Activated T-cell treated with anti-CD3 and anti-CD28 coated beads, Interleukin-2, amount 50 U/mL, for 1 hour (primary cell): ENCODE measurements around the gene PSPH.
"Not testable (repeated sequence)": the region's sequence is repeated elsewhere in the genome, so short reads cannot be mapped to it uniquely, and the experiment has no call there.

Source experiments
- DNase-seq: peaks from one replicate; pipeline ENCODE4 v3.0.0-alpha.2; 2020

Gene PSPH

DNA sequence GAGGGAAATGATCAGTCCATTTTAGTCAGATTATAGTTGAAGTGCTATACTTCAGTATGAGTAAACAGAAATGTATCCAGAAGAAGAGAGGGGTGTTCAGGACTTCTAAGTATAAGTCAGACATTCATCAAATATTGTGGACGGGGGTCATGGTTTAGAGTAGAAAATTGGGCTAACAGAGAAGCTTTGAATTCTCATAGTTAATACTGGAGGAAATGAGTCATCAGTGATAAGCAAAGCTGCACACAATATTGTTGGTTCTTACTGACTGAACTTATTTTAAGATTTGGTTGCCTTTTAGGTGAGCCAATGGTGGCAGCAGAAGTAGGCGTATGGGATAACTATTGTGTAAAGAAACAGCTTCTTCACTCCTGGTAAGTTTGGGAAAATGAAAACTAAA lies 11.1 kb upstream of the PSPH start:
- no peak for DNase-seq

DNA sequence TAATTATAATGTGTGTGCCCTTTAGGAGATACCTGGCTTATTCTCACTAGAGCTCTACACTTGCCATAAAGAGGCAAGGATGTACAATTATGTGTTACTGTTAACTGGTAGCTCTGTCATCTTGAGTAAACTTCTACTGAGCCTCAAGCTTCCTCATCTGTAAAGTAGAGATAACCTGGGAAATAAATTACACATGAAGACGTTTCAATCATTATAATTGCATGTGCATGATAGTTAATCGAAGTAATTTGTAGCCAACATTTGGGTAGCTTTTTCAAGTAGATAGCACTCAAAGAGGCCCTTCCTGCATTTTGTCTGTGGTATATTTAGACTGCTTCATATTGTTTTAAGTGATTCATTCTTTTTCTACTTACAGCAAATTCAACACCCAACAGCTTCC lies 2.7 kb upstream of the PSPH start:
- DNase-seq, result no peak

GRCh38 chr7:56053379-56053778 lies 2.1 kb upstream of the PSPH start:
- no peak for DNase-seq

- DNase-seq, result no peak
Observed at GRCh38 chr7:56051053-56051338, 248 bp downstream of the PSPH start.

DNA sequence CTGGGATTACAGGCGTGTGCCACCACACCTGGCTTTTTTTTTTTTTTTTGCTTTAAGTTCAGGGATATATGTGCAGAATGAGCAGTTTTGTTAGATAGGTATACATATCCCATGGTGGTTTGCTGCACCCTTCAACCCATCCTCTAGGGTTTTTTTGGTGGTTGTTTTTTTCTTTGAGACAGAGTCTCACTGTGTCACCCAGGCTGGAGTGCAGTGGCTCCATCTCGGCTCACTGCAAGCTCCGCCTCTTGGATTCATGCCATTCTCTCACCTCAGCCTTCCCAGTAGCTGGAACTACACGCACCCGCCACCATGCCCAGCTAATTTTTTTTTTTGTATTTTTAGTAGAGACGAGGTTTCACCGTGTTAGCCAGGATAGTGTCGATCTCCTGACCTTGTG lies 2.5 kb downstream of the PSPH start:
- not testable (repeated sequence) for DNase-seq

DNA sequence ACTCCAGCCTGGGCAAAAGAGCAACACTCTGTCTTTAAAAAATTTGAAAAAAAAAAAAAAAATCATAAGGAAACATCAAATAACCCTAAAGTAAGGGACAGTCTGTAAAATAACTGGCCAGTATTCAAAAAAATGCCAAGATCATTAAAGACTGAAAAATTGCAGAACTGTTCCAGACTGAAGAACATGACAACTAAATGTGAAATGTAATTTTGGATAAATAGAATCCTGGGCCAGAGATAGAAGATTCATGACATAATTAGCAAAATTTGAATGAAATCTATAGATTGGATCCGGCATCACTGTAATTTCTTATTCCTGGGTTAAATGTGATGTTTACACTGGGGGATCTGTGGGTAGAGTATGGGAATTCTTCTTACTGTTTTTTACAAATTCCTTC lies 3.0 kb downstream of the PSPH start:
- DNase-seq, result no peak

- not testable (repeated sequence) for DNase-seq
Observed at GRCh38 chr7:56047446-56048116, 3.7 kb downstream of the PSPH start.

GRCh38 chr7:56046721-56047445 lies 4.4 kb downstream of the PSPH start:
- no peak for DNase-seq

DNA sequence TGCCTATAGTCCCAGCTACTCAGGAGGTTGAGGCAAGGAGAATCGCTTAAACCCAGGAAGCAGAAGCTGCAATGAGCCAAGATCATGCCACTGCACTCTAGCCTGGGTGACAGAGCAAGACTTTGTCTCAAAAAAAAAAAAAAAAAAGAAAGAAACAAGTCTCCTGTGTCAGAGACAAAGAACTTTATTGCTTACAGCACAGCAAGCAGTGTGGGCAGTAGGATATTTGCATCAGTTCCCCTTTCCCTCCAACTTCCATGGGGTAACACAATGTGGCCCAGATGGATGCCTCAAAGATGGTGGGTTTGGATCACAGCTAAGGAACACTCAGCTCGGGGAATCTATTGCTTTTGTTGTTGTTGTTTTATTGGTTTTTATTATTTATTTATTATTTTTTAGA lies 5.5 kb downstream of the PSPH start:
- DNase-seq, result not testable (repeated sequence)

DNA sequence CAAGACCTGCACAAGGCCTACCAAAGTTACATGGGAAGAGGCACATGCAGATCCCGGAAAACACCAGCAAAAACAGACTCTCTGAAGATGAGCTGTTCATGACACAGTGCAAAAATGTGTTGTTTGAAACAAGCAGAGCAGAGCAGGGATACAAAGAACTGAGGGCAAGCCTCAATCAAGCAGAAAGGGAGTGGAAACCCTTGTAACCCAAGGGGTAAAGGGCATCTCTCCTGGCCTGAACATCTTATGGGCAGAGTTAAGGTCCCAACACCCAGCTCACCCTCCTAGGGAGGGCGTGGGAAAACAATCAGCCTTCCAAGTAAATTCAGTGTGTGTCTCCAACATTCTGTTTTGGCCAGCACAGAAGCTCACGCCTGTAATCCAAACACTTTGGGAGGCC lies 10.5 kb downstream of the PSPH start:
- DNase-seq, result no peak

- peak; percentile 81 for DNase-seq
Observed at GRCh38 chr7:56033671-56034432, 17.4 kb downstream of the PSPH start.

- DNase-seq, result not testable (repeated sequence)
Observed at GRCh38 chr7:56032578-56032977, 18.7 kb downstream of the PSPH start.

DNA sequence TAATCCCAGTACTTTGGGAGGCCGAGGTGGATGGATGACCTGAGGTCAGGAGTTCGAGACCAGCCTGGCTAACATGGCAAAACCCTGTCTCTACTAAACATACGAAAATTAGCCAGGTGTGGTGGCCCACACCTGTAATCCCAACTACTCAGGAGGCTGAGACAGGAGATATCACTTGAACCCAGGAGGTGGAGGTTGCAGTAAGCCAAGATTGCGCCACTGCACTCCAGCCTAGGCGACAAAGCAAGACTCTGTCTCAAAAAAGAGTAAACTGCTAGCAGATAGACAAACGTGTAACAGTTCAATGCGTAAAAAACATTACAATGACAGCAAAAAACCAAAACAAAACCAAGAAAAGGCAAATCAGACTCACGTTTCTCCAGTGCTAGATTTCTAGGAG lies 19.7 kb downstream of the PSPH start:
- DNase-seq, result not testable (repeated sequence)

DNA sequence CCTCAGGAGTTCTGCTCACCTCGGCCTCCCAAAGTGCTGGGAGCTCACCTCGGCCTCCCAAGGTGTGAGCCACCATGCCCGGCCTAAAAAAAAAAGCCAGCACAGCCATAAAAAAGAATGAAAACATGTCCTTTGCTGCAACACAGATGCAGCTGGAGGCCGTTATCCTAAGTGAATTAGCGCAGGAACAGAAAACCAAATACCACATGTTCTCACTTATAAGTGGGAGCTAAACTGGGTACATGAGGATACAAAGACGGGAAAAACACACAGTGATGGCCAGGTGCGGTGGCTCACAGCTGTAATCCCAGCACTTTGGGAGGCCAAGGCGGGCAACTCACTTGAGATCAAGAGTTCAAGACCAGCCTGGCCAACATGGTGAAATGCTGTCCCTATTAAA lies 20.9 kb downstream of the PSPH start:
- DNase-seq, result no peak

GRCh38 chr7:56028942-56029630 lies 22.2 kb downstream of the PSPH start:
- DNase-seq, result no peak

GRCh38 chr7:56026538-56026937 lies 24.7 kb downstream of the PSPH start:
- DNase-seq, result no peak

GRCh38 chr7:56023500-56023899 lies 27.7 kb downstream of the PSPH start:
- DNase-seq, result no peak

- DNase-seq, result no peak
Observed at GRCh38 chr7:56019501-56019900, 31.7 kb downstream of the PSPH start.

DNA sequence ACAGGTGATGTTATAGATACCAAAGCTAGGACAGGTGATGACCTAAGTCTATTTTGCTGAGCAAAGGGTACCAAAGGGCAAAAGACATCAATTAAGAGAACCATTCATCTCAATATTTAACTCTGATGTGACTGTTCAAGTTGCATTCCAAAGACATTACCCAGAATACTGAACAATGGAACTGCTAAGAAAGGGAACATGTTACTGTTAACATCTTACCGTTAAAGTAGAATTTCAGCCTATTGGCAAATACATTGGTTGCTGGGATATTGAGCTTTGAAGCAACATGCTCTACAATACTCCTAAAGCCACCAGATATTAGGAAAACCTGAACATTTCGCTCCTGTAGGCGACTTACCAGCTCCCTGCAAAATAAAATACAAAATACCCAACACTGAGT lies 34.2 kb downstream of the PSPH start:
- not testable (repeated sequence) for DNase-seq

DNA sequence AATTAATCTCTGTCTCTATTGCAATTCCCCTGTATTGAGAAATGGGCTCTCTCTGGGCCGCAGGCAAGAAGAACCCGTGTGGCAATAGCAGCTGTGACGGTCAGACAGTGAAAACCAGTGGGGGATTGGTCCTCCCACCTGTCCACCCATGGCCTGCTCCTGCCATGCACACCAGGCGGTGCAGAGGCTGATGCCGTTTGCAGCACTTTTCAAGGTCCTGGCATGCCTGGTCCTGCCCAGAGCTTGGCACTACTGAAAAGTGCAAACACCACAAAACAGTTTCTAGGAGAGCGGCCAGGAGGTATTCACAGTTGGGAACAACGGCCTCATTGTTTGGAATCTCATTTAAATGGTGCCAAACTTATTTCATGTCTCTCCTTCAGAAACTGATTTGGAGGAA lies 41.5 kb downstream of the PSPH start:
- no peak for DNase-seq

DNA sequence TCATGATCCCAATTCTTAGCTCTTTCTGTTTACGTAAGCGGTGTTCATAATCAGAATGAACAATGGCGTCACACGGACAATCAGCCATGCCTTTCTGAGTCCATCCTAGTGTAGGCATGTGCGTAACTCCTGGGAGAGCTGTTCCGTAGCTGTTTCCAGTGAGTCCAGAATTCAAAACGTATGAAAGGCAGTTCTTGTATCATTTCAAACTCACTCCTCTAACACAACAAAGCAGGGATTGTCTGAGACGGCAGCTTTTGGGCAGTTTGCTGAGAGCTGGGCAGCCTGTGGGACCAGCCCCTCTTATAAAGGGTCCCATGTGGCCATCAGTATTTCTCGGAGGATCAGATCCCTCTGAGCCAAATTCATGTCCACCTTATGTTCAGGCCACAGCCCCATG lies 43.4 kb downstream of the PSPH start:
- no peak for DNase-seq

- no peak for DNase-seq
Observed at GRCh38 chr7:56007167-56007652, 44.0 kb downstream of the PSPH start.

- DNase-seq, result no peak
Observed at GRCh38 chr7:56003749-56004148, 47.5 kb downstream of the PSPH start.
